ENCODE measurements around the gene PCDHB4.

GRCh38 chr5:141095263-141095641 is 26.4 kb upstream of the PCDHB4 start:
- TF ChIP-seq CTCF (conservative IDR thresholded peaks at IDR 0.05; ENCODE audit: low read length) (no peak), EZH2phosphoT487 (IDR thresholded peaks at IDR 0.05; ENCODE audit: borderline replicate concordance, low read depth, low read length) (no peak)

Measured in OCI-LY7 (cell line).